PC-3 (cell line): ENCODE results near the gene CRLF1.

Experiments
- CTCF ChIP-seq: fragments of 300-600 bp; sonication (generic); conservative IDR thresholded peaks from 2 replicates; pipeline ENCODE4 v1.5.1; 2017; ENCODE audit warnings: antibody characterized with exemption, low read depth, mild to moderate bottlenecking, low read length
- EZH2 ChIP-seq: fragments of 300-600 bp; sonication (generic); IDR thresholded peaks from one replicate; pipeline ENCODE4 v1.6.1; 2017; ENCODE audit warnings: antibody characterized with exemption, mild to moderate bottlenecking, low read length; ENCODE audit not compliant: unreplicated experiment
- EZH2phosphoT487 ChIP-seq: fragments of 300-600 bp; sonication (generic); IDR thresholded peaks from 2 replicates; pipeline ENCODE4 v1.6.1; 2018; ENCODE audit warnings: mild to moderate bottlenecking, antibody characterized with exemption, low read length, borderline replicate concordance

- TF ChIP-seq CTCF (0 out of 2 replicates have a peak, but pooled peaks have one; percentile 13), EZH2 (no peak), EZH2phosphoT487 (no peak)
These were observed 62.7 kb downstream of the CRLF1 start for GRCh38 chr19:18543814-18544475.
